HG02970 (cell line): Measurements from ENCODE around the gene TRAK2.
A peak's percentile ranks its signal among the peaks of the same experiment; 100 is the strongest.
"Not testable (repeated sequence)": the region's sequence is repeated elsewhere in the genome, so short reads cannot be mapped to it uniquely, and the experiment has no call there.

Experiments
- ATAC-seq: cut with Tn5 transposase; IDR thresholded peaks from one replicate; pipeline ENCODE4 v1.9.1; 2021; ENCODE audit warnings: mild to moderate bottlenecking, moderate library complexity, moderate number of reproducible peaks; ENCODE audit not compliant: unreplicated experiment, low FRiP score

TRAK2 gene, protein sequence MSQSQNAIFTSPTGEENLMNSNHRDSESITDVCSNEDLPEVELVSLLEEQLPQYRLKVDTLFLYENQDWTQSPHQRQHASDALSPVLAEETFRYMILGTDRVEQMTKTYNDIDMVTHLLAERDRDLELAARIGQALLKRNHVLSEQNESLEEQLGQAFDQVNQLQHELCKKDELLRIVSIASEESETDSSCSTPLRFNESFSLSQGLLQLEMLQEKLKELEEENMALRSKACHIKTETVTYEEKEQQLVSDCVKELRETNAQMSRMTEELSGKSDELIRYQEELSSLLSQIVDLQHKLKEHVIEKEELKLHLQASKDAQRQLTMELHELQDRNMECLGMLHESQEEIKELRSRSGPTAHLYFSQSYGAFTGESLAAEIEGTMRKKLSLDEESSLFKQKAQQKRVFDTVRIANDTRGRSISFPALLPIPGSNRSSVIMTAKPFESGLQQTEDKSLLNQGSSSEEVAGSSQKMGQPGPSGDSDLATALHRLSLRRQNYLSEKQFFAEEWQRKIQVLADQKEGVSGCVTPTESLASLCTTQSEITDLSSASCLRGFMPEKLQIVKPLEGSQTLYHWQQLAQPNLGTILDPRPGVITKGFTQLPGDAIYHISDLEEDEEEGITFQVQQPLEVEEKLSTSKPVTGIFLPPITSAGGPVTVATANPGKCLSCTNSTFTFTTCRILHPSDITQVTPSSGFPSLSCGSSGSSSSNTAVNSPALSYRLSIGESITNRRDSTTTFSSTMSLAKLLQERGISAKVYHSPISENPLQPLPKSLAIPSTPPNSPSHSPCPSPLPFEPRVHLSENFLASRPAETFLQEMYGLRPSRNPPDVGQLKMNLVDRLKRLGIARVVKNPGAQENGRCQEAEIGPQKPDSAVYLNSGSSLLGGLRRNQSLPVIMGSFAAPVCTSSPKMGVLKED

GRCh38 chr2:201451292-201452057 lies at the start of gene TRAK2, which contains the start of gene STRADB:
TSS of gene TRAK2 (minus strand) at chr2:201451458. CDS start at chr2:201420507, 30,951 bp downstream.
TSS of gene STRADB (plus strand) at chr2:201451740. CDS start at chr2:201454841, 3,101 bp downstream.
- peak; percentile 99 for ATAC-seq

DNA sequence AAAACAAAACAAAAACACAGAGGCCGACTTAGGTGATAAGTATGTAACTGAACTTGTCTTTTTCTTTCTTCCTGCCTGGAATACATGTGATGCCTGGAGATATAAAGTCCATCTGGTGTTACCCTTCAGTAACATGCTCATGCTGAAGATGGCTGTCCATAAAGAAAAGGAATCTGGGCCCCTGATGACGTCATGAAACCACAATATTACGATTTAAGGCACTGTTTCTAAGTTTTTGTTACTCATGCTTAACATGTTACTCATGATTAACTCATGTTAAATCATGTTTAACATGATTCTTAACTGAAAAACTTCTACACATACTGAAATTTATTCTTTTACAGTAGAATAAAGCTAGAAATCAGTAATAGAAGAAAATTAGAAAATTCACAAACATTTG lies 49.3 kb upstream of the TRAK2 start:
- no peak for ATAC-seq

- ATAC-seq: no peak
Measured at GRCh38 chr2:201496785-201497184, 45.5 kb upstream of the TRAK2 start.

DNA sequence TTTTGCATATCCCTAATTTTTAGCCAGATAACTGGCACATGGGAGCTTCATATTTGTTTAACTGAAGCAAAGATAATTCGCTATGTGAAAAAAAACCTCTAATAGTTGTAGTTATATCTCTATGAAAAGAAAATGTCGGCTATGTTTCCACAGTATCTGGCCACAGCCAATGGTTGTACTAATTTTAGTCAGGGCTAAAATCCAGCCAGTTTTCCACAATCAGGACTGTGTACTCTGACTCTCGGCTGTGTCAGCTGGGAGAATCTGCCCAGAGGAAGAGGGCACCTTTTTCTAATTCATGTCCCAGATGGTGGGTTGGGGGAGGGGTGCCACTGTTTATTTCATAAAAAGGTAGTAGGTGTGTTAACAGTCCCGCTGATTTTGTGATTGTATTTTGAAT lies 39.0 kb upstream of the TRAK2 start:
- ATAC-seq: no peak

DNA sequence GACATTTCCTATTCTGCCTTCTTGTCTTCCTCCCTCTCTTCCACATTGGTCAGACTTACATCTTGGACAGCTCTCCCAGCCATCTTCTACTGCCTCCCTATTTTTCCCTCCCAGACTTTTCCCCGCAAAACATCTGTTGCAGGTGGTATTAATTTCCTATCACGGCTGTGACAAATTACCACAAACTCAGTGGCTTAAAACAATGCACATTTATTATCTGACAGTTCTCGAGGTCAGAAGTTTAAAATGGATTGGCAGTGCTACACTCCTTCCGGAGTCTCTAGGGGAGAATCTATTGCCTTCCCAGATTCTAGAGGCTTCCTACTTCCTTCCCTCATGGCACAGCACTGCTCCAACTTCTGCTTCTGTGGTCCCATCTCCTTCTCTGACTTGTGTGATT lies 33.5 kb upstream of the TRAK2 start:
- ATAC-seq: no peak

- not testable (repeated sequence) for ATAC-seq
Measured at GRCh38 chr2:201483758-201484157, 32.5 kb upstream of the TRAK2 start.

DNA sequence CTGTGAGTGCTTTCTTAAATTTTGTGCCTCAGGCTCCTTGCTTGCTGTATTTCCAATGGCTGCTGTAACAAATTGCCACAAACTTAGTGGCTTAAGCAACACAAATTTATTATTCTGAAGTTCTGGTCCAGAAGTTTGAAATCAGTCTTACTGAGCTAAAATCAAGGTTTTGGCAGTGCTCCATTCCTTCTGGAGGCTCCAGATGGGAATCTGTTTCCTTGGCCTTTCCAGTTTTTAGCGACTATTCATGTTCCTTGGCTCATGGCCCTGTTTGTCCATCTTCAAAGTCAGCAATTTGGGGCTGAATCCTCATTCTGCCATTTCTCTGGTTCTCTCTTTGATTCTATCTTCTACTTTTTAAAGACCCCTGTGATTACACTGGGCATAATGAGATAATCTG lies 32.1 kb upstream of the TRAK2 start:
- no peak for ATAC-seq

DNA sequence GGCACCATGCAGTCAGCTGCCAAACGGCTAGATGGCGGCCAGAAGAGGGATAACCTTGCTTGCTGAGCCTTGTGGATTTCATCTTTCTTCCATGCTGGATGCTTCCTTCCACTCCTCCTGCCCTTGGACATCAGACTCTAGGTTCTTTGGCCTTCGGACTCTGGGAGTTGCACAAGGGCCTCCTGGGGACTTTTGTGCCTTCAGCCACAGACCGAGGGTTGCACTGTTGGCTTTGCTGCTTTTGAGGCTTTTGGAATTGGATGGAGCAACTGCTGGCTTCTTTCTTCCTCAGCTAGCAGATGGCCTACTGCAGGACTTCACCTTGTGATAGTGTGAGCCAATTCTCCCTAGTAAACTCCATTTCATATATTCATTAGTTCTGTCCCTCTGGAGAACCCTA lies 31.3 kb upstream of the TRAK2 start:
- no peak for ATAC-seq

GRCh38 chr2:201472411-201472810 lies 21.2 kb upstream of the TRAK2 start:
- ATAC-seq: no peak

- no peak for ATAC-seq
Measured at GRCh38 chr2:201471732-201472393, 20.6 kb upstream of the TRAK2 start.

- ATAC-seq: no peak
Measured at GRCh38 chr2:201470821-201471731, 19.8 kb upstream of the TRAK2 start.

- no peak for ATAC-seq
Measured at GRCh38 chr2:201467666-201468065, 16.4 kb upstream of the TRAK2 start.

- ATAC-seq: no peak
Measured at GRCh38 chr2:201466050-201466675, 14.9 kb upstream of the TRAK2 start.

- ATAC-seq: no peak
Measured at GRCh38 chr2:201465524-201465971, 14.3 kb upstream of the TRAK2 start.

DNA sequence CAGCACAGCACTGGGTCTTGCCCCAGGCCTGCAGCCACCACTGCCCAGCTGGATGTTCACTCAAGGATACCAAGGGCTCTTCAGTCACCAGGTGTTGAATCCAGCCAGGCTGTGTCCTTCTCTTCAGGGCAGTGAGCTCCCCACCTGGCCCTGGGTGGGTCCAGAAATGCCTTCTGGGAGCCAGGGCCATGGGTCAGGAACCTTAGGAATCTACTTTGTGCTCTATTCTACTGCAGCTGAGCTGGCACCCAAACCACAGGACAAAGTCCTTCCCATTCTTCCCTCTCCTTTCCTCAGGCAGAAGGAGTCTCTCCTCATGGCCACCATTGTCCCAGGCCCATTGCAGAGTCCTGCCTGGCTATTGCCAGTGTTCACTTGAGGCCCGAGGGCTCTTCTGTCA lies 13.3 kb upstream of the TRAK2 start:
- no peak for ATAC-seq

GRCh38 chr2:201460532-201460931 lies 9.3 kb upstream of the TRAK2 start:
- no peak for ATAC-seq

DNA sequence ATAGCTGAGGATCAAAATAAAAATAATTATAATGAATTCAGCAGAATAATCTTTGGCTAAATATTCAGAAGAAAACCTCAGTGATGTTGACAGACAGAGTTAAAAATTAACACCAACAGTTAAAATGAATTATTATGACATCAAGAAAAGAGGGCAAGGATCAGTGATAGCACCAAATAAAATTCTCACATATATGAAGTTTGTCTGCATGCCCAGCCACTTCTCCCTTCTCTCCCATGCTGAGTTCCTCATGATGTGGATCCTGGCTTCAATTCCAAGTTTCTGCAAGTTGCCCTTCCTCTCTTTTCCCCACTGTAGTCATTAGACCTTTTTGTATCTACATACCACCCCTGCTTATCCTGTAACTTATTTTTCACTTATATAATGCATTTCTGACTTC lies 7.1 kb upstream of the TRAK2 start:
- no peak for ATAC-seq

GRCh38 chr2:201452922-201453643 lies 1.8 kb upstream of the TRAK2 start:
- ATAC-seq: no peak
